AG10803 (cell line): ENCODE data around the gene RASA3.

Experiments
- DNase-seq: peaks from one replicate; pipeline ENCODE4 v3.0.0; 2010; ENCODE audit warnings: low read depth
- H3K4me3 ChIP-seq: 2 replicates; pipeline ENCODE4 v1.5.1; 2011; ENCODE audit warnings: mild to moderate bottlenecking, low read length, control low read depth
- CTCF ChIP-seq: conservative IDR thresholded peaks from 2 replicates; pipeline ENCODE4 v1.5.1; 2011; ENCODE audit warnings: mild to moderate bottlenecking, low read length, control low read depth, inconsistent platforms

RASA3 gene

GRCh38 chr13:114010401-114011101, 121.9 kb downstream of the RASA3 start:
- H3K4me3 ChIP-seq: no peak overlapping the region
- no peak for DNase-seq
- TF ChIP-seq CTCF: no peak

- DNase-seq: no peak
- no peak for TF ChIP-seq CTCF
- no peak overlapping the region for H3K4me3 ChIP-seq
Measured at GRCh38 chr13:114009590-114010400, 122.6 kb downstream of the RASA3 start.

DNA sequence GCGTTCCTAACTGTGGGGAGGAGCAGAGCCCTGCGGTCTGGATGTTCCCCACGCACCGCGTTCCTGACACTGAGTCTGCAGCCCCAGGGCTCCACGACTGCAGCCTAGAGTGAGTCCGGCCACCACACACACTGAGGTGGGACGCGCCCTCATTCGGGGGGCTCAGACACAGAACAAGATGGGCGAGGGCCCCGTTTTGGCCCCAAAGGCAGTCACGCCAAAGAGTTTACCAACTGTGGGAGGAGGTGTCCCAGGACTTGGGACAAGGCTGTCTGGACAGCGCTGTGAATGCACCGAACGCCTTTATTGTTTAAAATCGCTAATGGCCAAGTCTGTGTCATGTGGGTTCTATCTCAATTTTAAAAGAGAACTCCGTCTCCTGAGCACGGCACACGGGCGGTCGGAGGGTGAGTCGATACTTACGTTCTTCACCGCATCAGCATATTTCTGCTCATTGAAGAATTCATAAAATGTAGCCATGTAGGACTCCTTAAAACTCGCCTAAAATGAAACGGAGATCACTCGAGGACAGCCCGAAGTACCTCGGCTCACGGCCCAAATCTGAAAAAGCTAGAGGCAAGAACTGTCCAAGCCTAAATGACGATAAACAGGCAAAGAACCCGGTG, 123.3 kb downstream of the RASA3 start:
- no peak for DNase-seq
- TF ChIP-seq CTCF: no peak
- no peak overlapping the region for H3K4me3 ChIP-seq

DNA sequence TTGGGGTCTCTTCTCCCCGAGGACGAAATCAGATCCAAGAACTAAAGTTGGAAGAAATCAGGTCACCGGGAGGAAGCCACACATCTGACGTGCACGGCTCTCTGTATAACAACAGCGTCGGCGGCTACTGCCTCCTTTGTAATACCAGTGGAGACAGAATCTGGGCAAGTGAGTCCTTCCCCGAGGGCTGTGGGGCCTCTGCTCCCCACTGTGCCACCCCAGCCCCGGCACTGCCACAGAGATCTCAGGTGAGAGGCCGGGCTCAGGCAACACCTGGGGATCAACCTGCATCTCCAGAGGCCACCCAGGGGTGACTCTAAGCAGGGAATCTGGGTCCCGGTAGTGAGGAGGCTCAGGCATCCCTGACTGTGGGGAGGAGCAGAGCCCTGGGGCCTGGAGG, 124.9 kb downstream of the RASA3 start:
- no peak for TF ChIP-seq CTCF
- H3K4me3 ChIP-seq: no peak overlapping the region
- DNase-seq: no peak

- TF ChIP-seq CTCF: no peak
- no peak for DNase-seq
- no peak overlapping the region for H3K4me3 ChIP-seq
Measured at GRCh38 chr13:114005206-114005724, 127.2 kb downstream of the RASA3 start.

GRCh38 chr13:114004420-114005205, 127.8 kb downstream of the RASA3 start:
- no peak for DNase-seq
- TF ChIP-seq CTCF: no peak
- no peak overlapping the region for H3K4me3 ChIP-seq
